ENCODE measurements around the gene MTG1.
"Not testable (repeated sequence)": the region's sequence is repeated elsewhere in the genome, so short reads cannot be mapped to it uniquely, and the experiment has no call there.

The MTG1 gene

GRCh38 chr10:133421336-133422222, 27.6 kb downstream of the MTG1 start:
- TF ChIP-seq CTCF (IDR thresholded peaks at IDR 0.05; ENCODE audit: low read depth, low read length): no peak
- H3K4me3 ChIP-seq (replicated peaks in 1 of 2; ENCODE audit: low read depth in 2 of 2, low read length in 2 of 2): no peak overlapping the region
- no peak for DNase-seq (ENCODE audit: low read depth in 2 of 2)

GRCh38 chr10:133422223-133422806, 28.4 kb downstream of the MTG1 start:
- no peak for TF ChIP-seq CTCF (IDR thresholded peaks at IDR 0.05; ENCODE audit: low read depth, low read length)
- no peak overlapping the region for H3K4me3 ChIP-seq (replicated peaks in 1 of 2; ENCODE audit: low read depth in 2 of 2, low read length in 2 of 2)
- no peak for DNase-seq (ENCODE audit: low read depth in 2 of 2)

GRCh38 chr10:133422807-133423771, 29.1 kb downstream of the MTG1 start:
- TF ChIP-seq CTCF (IDR thresholded peaks at IDR 0.05; ENCODE audit: low read depth, low read length): no peak
- H3K4me3 ChIP-seq (replicated peaks in 1 of 2; ENCODE audit: low read depth in 2 of 2, low read length in 2 of 2): no peak overlapping the region
- no peak for DNase-seq (ENCODE audit: low read depth in 2 of 2)

- H3K4me3 ChIP-seq (replicated peaks in 1 of 2; ENCODE audit: low read depth in 2 of 2, low read length in 2 of 2); DNase-seq (ENCODE audit: low read depth in 2 of 2): not testable (repeated sequence)
These were observed 30.1 kb downstream of the MTG1 start for GRCh38 chr10:133424102-133424501.

GRCh38 chr10:133424601-133425000, 30.6 kb downstream of the MTG1 start, which contains the start of gene SPRN:
Gene SPRN (minus strand): TSS chr10:133424625. CDS start chr10:133423681, 944 bp downstream.
- not testable (repeated sequence) for H3K4me3 ChIP-seq (replicated peaks in 1 of 2; ENCODE audit: low read depth in 2 of 2, low read length in 2 of 2); DNase-seq (ENCODE audit: low read depth in 2 of 2)

- not testable (repeated sequence) for DNase-seq (ENCODE audit: low read depth in 2 of 2); H3K4me3 ChIP-seq (replicated peaks in 1 of 2; ENCODE audit: low read depth in 2 of 2, low read length in 2 of 2)
These were observed 35.6 kb downstream of the MTG1 start for GRCh38 chr10:133429571-133429970.

GRCh38 chr10:133431888-133432613, 38.1 kb downstream of the MTG1 start:
- not testable (repeated sequence) for DNase-seq (ENCODE audit: low read depth in 2 of 2); H3K4me3 ChIP-seq (replicated peaks in 1 of 2; ENCODE audit: low read depth in 2 of 2, low read length in 2 of 2)

GRCh38 chr10:133432789-133433188, 38.8 kb downstream of the MTG1 start:
- not testable (repeated sequence) for H3K4me3 ChIP-seq (replicated peaks in 1 of 2; ENCODE audit: low read depth in 2 of 2, low read length in 2 of 2); DNase-seq (ENCODE audit: low read depth in 2 of 2)

All from cardiac fibroblast (primary cell).